SU-DHL-6 (cell line): ENCODE data around the gene PKDREJ.

Experiments
- H2AFZ ChIP-seq: fragments of 200-600 bp; sonication (generic); 2 replicates; pipeline ENCODE4 v1.6.1; 2014; ENCODE audit warnings: low read depth, mild to moderate bottlenecking, moderate library complexity, mixed read lengths, antibody characterized with exemption, low read length; ENCODE audit not compliant: severe bottlenecking
- H3F3A ChIP-seq: fragments of 200-600 bp; shearing (Covaris generic); 2 replicates; pipeline ENCODE4 v1.6.0; 2016; ENCODE audit warnings: antibody characterized with exemption, mild to moderate bottlenecking; ENCODE audit not compliant: insufficient read depth
- H3K27ac ChIP-seq: fragments of 200-600 bp; sonication (generic); 2 replicates; pipeline ENCODE4 v1.5.1; 2016; ENCODE audit warnings: low read depth, mild to moderate bottlenecking, low read length, moderate library complexity, mixed read lengths
- H3K27me3 ChIP-seq: fragments of 200-600 bp; sonication (generic), shearing (Covaris generic); 2 replicates; pipeline ENCODE4 v1.6.0; 2014; ENCODE audit warnings: mild to moderate bottlenecking, low read length
- H3K36me3 ChIP-seq: fragments of 200-600 bp; sonication (generic); 2 replicates; pipeline ENCODE4 v1.6.1; 2014; ENCODE audit warnings: mild to moderate bottlenecking, low read length, mixed read lengths
- H3K4me2 ChIP-seq: fragments of 300-600, 200-600 bp; shearing (Covaris generic), sonication (generic); 2 replicates; pipeline ENCODE4 v1.6.0; 2014; ENCODE audit warnings: low read length, low read depth, mild to moderate bottlenecking; ENCODE audit not compliant: poor library complexity, severe bottlenecking
- H3K4me3 ChIP-seq: fragments of 200-600 bp; sonication (generic); 2 replicates; pipeline ENCODE4 v1.5.1; 2014; ENCODE audit warnings: antibody characterized with exemption, low read length, mild to moderate bottlenecking, mixed read lengths; ENCODE audit not compliant: insufficient read depth, poor library complexity, severe bottlenecking
- H3K79me2 ChIP-seq: fragments of 200-600 bp; sonication (generic); 2 replicates; pipeline ENCODE4 v1.6.1; 2014; ENCODE audit warnings: mild to moderate bottlenecking, low read length, moderate library complexity; ENCODE audit not compliant: insufficient read depth
- H3K9ac ChIP-seq: fragments of 200-600 bp; sonication (generic); 2 replicates; pipeline ENCODE4 v1.7.0; 2014; ENCODE audit warnings: mild to moderate bottlenecking, low read length
- H3K9me2 ChIP-seq: fragments of 200-600 bp; sonication (generic); replicated peaks from 2 replicates; pipeline ENCODE4 v1.6.1; 2014; ENCODE audit warnings: low read length; ENCODE audit not compliant: insufficient read depth
- H3K9me3 ChIP-seq: fragments of 200-600 bp; sonication (generic); 2 replicates; pipeline ENCODE4 v1.6.1; 2014; ENCODE audit warnings: low read length, mixed read lengths; ENCODE audit not compliant: insufficient read depth
- H4K20me1 ChIP-seq: fragments of 200-600 bp; sonication (generic); 2 replicates; pipeline ENCODE4 v1.6.1; 2014; ENCODE audit warnings: low read depth, mild to moderate bottlenecking, antibody characterized with exemption, low read length, moderate library complexity, mixed read lengths
- CTCF ChIP-seq: fragments of 200-600 bp; sonication (generic); IDR thresholded peaks from one replicate; pipeline ENCODE4 v1.5.1; 2017; ENCODE audit warnings: antibody characterized with exemption, mild to moderate bottlenecking, low read length, moderate library complexity; ENCODE audit not compliant: insufficient read depth, poor library complexity, severe bottlenecking
- EZH2phosphoT487 ChIP-seq: fragments of 200-600 bp; sonication (generic), shearing (Covaris generic); conservative IDR thresholded peaks from 2 replicates; pipeline ENCODE4 v1.6.1; 2018; ENCODE audit warnings: mild to moderate bottlenecking, antibody characterized with exemption, low read length, moderate library complexity, mixed read lengths

PKDREJ gene

GRCh38 chr22:46230262-46230901 lies 32.8 kb downstream of the PKDREJ start:
- Histone ChIP-seq H3K27me3 (no peaks in the 10 kb centered on the region), H3K4me2 (no peak overlapping the region), H3K36me3 (no peaks in the 10 kb centered on the region), H3K9me3 (no peaks in the 10 kb centered on the region), H3K9ac (no peak overlapping the region), H3K9me2 (no peaks in the 10 kb centered on the region), H2AFZ (no peak overlapping the region), H3K79me2 (no peaks in the 10 kb centered on the region), H3K27ac (no peak overlapping the region), H3K4me3 (no peak overlapping the region), H4K20me1 (no peaks in the 10 kb centered on the region), H3F3A (no peaks in the 10 kb centered on the region)
- TF ChIP-seq CTCF (no peak), EZH2phosphoT487 (no peak)

- H4K20me1 ChIP-seq: no peaks in the 10 kb centered on the region
- TF ChIP-seq CTCF (no peak), EZH2phosphoT487 (no peak)
- H3K9me3 ChIP-seq: no peaks in the 10 kb centered on the region
- no peaks in the 10 kb centered on the region for H3K27me3 ChIP-seq
- H3K79me2 ChIP-seq: no peaks in the 10 kb centered on the region
- no peaks in the 10 kb centered on the region for H3K9me2 ChIP-seq
- no peak overlapping the region for H3K4me3 ChIP-seq
- no peak overlapping the region for H3K27ac ChIP-seq
- no peak overlapping the region for H2AFZ ChIP-seq
- no peak overlapping the region for H3K9ac ChIP-seq
- H3F3A ChIP-seq: no peaks in the 10 kb centered on the region
- no peaks in the 10 kb centered on the region for H3K36me3 ChIP-seq
- no peak overlapping the region for H3K4me2 ChIP-seq
Observed at GRCh38 chr22:46229701-46230100, 33.4 kb downstream of the PKDREJ start.

- no peaks in the 10 kb centered on the region for H3K9me2 ChIP-seq
Observed at GRCh38 chr22:46226577-46226976, 36.6 kb downstream of the PKDREJ start.

More at GRCh38 chr22:46226577-46226976, 36.6 kb downstream of the PKDREJ start:
- Histone ChIP-seq H3K9ac (no peak overlapping the region), H3K36me3 (no peaks in the 10 kb centered on the region), H3K9me3 (no peaks in the 10 kb centered on the region), H3K4me2 (no peak overlapping the region), H3K27me3 (no peaks in the 10 kb centered on the region), H3K79me2 (no peaks in the 10 kb centered on the region), H4K20me1 (no peaks in the 10 kb centered on the region), H3F3A (no peaks in the 10 kb centered on the region), H3K4me3 (no peak overlapping the region), H3K27ac (no peak overlapping the region), H2AFZ (no peak overlapping the region)
- TF ChIP-seq EZH2phosphoT487 (no peak), CTCF (no peak)
